ENCODE results near the gene TMEM198.

TMEM198 gene

DNA sequence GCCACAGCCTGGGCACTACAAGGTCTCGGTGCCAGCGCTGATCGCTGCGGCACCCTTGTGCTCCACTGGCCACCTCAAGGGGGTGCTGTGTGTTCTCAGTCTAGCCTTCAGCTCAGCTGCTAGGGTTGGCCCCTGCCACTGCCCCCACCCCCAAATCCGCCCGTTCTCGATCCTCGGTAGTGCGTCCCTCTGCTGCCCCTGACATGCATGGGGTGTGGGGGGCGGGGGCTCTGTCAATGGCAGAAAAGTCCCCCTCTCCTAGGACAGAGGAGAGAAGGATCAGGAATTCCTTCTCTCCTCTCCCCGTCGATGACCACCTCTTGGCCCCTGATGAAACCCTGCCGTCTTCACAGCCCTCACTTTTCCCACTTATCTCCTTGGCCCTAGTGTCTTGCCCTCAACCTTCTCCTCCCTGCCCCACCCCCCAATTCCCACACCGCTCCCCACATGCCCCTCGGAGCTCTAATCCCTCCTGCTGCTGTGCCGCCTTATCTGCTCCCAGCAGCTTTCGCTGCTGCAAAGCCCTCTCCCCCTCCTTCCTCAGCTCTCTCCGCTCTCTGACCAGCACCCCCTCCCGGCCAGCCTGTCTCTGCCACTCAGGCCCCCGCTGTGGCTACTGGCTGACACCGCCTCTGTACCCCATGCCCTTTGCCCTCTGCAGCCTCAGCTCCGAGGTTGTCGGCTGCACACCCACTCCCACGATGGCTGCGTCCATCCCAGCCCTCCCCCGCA is 33.9 kb upstream of the TMEM198 start:
- no peak for DNase-seq (ENCODE audit: low read depth)

DNA sequence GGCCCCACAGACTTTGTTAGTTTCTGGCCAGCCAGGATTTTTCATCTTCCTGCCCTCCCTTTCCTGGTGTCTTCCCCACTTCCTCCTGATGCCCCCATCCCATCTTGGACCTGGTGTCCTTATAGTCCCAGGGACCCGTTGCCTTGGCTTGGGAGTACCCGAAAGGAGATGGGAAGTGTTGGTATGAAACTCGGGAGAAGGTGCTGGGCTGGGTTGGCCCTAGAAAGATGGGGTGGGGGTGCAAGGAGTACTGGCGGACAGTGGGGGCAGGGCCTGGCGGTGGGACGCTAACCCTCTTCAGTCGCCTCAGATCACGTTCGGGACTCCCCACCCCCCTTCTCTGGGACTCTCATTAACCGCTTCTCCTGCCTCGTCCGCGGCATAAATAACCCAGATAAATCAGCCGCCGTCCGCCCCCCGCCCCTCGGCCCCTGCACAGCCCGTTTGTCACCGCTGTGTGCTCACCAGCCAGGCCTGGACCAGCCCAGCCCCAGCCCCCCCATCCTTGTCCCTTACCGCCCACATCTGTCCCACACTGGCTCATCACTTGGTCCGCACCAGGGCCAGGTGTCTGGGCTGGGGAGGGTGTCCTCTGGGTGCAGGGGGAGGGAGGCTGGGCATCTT is 33.2 kb upstream of the TMEM198 start:
- DNase-seq (ENCODE audit: low read depth) = no peak

DNA sequence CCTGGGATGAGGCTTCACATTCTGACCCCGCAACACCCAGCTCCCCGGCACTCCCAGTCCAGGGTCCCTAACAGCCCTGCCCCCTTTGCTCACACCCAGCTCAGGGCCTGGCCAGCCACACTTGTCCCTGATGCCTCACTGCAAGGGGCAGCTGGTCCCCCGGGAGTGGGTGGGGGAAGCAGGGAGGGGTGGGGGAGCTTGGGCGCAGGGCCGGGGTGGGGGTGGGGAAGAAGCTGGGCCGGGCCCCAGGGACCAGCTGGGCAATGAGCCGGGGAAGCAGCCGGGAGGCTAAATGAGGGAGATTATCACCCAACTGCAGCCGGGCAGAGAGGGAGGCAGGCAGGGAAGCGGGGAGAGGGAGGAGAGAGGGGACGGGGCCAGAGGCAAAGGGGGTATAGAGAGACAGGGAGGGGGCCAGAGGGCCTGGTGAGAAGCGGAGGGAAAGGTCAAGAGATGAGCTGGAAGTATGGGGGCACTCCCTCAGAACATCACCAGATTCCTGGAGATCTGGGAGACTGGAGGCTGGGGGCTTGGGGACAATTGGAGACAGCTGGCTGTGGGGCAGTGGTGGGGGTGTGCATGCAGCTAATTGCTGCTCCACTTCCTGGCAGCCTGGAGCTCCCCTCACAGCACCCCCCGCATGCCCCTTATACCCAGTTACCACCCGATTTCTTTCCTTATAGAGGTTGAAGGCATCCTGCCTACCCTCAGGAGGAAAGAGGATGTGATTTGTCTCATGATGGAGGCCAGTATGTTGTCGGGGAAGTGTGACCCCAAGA is 32.1 kb upstream of the TMEM198 start:
- no peak for DNase-seq (ENCODE audit: low read depth)

DNA sequence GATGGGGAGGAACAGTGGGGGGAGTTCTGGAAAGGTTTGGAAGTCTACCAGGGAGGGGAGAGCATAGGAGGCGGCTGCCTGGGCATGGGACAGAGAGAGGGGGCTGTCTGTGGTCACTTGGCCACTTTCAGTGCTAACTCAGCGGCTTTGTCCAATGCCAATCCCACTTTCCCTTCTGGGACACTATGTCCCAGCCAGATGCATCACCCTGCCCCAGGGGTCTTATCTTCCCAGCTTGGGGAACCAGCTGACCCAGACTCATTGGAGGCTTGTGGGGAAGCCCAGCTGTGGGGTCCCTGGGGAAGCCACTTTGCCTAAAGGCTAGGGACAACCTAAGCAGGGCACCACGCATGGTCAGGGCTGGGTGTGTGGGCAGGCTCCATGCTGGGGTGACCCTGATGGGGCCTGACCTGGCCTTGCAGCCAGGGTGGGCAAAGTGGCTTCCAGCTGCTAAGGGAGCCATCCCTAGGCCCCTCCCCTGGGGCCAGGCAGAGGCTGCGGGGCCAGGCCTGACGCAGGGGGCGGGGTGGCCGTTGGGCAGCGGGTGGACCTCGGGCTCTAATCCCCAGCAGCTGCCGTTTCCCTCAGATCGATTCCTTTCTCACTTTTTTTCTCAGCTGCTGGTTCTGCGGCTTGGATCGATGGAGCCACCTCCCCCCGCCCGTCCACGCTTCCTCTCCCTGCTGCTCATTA is 31.2 kb upstream of the TMEM198 start:
- DNase-seq (ENCODE audit: low read depth) = no peak

DNA sequence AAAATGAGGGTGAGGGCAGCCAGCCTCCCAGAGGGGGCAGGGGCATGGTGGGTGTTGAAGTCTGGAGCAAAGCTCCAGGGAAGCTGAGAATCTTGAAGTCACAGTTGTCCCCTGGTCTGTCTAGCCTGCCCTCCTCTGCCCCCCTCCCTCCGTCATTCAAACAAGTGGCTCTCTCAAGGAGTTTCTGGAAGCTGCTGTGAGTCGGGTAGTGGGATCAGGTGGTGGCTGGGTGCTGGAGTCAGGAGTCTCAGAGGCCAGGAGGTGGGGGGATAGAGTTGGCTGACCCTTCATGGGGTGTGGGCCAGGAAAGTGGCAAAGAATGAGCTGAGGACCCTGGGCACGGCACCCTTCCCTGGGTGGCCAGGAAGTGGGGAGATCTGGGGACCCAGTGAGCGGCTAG is 30.0 kb upstream of the TMEM198 start:
- DNase-seq (ENCODE audit: low read depth) = no peak

DNA sequence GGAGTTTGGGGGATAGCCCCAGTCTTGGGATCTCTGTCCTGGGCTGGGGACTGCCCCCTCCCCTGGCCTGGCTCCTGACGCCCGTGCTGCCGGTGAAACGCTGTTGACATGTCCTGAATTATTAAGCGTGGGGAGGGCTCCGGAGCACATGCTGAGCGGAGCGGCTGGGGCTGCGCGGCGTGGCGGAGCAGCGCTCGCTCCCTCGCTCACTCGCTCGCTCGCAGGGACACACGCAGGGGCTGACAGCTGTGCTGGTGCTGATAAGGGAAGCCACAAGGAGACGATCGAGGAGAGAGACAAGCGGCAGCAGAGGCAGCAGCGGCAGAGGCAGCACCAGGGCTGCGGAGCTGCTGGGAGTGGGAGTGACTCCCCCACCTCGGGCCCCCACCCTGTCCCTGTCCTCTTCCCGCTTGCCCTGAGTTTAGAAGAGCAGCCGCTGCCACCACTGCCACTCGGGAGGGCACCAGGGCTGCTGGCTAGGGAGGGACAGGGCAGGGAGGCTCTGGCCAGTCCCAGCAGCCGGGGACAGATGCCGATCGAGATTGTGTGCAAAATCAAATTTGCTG is 29.5 kb upstream of the TMEM198 start, which contains the start of gene ASIC4:
Gene ASIC4, plus strand, starts transcription at position 287 of the 566 bp plus-strand sequence. Its CDS starts 243 bp downstream, at position 530.
- no peak for DNase-seq (ENCODE audit: low read depth)

DNA sequence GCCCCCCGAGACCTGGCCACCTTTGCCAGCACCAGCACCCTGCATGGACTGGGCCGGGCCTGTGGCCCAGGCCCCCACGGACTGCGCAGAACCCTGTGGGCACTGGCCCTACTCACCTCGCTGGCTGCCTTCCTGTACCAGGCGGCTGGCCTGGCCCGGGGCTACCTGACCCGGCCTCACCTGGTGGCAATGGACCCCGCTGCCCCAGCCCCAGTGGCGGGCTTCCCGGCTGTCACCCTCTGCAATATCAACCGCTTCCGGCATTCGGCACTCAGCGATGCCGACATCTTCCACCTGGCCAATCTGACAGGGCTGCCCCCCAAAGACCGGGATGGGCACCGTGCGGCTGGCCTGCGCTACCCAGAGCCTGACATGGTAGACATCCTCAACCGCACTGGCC is 29.0 kb upstream of the TMEM198 start:
- DNase-seq (ENCODE audit: low read depth) = no peak

DNA sequence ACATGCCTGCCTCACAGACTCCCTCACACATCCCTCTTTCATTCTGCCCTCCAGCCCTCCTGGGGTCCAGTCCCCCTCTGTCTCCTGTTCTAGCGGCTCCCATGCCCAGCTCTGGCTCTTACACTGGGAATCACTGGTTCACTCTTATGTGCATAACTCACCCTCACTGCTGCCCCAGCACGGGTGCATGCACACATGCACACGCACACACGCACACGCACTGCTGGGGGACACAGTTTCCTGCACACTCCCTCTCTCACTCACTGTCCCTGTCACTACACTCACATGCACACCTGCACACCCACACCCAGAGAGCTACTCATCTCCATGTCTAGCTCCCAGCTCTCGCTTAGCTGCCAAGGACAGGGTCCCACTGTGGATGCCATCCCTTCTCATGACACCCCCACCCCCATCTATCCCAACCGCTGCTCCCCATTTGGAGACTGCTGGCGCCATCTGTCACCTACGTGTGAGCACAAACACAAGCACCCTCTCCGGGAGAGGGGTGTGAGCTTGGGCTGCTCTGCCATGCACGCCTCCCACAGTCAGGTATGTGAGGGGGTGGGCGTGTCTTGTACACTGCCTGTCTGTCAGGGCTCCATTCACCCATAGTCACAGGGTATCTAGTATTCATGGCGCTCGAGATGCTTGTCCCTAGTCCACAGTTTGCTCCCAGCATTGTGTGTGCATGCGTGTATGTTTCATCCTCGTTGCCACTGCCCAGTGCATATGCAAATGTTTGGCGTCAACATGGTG is 27.8 kb upstream of the TMEM198 start:
- no peak for DNase-seq (ENCODE audit: low read depth)

DNA sequence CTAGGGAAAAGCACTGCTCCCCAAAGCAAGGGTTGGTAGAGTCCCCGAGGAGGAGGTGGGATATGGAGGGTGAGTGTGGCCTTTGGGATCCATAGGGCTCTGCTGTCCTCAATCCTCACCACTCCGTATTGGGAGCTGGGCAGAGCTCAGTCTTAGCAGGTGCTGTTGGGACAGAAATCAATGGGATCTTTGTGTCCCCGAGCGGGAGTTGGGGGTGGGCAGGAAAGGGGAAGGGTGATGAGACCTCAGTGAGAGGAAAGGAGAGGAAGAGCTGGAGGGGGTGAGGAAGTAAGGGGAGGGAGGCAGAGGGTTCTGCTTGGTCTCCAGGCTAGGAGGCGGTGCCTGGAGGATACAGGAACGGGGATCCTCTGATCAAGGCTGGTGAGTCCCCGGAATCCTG is 26.9 kb upstream of the TMEM198 start:
- no peak for DNase-seq (ENCODE audit: low read depth)

DNA sequence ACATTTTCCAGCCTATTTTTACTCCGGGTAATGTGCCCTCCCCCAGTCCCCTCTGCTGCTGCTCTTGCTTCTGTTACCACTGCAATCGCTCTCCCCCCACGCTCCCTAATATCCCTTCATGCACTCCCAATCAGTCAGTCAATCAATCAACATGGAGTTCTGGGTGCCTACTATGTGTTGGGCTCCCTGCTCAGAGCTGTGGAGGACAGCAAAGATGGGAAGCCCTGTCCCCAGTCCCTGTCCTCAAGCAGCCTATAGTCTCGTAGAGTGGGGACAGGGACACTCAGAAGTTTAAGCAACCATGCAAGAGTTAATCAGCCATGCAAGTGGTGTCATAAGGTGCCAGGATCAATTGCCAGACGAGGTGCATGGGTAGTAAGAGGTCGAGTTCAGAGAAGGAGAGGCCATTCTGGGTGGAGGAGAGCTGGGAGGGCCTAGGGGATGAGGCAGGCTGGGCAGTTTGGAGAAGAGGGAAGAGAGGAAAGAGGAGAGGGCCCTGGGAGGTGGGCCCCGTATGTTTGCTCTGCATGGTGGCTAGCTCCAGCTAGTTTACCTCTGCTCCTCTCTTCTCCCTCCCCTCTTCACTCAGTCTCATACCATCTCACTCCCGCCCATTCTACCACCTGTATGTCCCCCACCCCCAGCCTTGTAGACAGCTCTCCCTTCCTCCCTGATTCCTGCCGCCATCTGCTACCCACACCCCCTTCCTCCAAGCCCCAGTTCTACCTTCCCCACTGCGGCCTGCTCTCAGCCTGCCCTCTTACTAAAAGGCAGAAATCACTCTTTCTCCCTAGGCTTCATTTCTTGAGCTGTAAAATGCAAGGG is 25.7 kb upstream of the TMEM198 start:
- no peak for DNase-seq (ENCODE audit: low read depth)

DNA sequence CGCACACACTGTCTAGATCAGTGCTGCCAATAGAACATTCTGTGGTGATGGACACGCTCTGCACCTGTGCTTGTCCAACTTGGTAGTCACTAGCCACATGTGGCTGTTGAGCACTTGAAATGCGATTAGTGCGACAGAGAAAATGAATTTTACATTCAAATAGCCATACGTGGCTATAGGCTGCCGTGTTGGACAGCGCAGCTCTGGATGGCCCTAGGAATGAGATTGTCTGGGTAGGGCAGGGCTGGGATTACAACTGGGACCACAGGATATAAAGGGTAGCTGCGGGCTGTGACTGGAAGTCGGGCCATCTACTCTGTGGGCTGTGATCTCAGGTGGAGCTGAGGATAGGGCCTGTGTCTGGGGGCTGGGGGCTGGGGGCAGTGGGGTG is 24.3 kb upstream of the TMEM198 start:
- DNase-seq (ENCODE audit: low read depth) = no peak

DNA sequence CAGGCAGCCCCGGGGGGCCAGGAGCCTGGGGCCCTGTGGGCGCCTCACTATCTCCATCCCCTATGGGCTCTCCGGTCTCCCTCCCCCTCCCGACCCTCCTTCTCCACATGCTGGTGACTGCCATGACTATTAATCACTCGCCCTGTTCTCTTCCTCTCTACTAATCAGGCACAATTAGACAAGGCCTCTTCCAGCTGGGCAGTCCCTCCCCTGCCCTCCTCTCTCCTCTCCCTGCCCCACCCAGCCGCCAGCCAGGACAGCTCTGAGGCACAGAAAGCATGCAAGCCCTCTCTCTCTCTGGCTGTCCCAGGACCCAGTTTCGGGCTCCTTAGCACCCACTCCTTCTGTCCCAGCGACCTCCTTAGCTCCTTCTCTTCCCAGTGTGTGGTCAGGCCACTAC is 23.7 kb upstream of the TMEM198 start:
- no peak for DNase-seq (ENCODE audit: low read depth)

DNA sequence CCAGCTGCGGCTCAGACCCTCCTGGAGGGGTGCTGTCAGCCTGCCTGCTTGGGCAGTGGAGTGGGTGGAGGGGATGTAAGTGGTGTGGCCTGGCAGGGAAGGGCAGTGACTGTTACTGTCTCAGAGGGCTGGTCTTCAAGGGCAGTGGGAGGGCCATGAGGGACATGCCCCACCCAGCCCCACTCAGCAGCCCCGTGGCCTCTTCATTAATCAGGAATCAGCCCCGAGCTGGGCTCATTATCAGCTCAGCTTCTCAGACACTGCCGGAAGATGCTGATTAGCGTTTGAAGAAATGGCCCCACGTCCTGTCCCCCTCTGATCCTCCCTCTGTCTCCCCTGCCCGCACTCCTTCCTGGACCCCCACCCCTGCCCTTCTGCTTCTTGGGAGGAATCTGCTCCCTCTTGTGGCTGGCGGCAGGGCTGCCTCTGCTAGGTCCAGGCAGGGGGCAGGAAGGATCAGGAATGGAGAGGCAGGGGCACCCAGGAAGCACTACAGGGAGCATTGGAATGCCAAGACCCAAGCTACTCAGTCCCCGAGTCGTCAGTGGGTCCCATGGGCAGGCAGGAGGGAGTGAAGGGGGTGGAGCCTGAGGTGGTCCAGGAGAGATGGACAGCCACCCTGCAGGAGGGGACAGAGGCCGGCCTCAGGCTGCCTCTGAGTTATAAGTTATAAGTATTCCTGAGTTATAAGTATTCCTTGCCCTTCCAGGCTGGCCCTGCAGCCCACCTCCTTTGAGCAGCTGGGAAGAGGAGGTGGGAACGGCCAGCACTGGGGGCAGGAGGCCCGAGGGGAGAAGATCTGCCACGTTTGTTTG is 22.6 kb upstream of the TMEM198 start:
- no peak for DNase-seq (ENCODE audit: low read depth)

DNA sequence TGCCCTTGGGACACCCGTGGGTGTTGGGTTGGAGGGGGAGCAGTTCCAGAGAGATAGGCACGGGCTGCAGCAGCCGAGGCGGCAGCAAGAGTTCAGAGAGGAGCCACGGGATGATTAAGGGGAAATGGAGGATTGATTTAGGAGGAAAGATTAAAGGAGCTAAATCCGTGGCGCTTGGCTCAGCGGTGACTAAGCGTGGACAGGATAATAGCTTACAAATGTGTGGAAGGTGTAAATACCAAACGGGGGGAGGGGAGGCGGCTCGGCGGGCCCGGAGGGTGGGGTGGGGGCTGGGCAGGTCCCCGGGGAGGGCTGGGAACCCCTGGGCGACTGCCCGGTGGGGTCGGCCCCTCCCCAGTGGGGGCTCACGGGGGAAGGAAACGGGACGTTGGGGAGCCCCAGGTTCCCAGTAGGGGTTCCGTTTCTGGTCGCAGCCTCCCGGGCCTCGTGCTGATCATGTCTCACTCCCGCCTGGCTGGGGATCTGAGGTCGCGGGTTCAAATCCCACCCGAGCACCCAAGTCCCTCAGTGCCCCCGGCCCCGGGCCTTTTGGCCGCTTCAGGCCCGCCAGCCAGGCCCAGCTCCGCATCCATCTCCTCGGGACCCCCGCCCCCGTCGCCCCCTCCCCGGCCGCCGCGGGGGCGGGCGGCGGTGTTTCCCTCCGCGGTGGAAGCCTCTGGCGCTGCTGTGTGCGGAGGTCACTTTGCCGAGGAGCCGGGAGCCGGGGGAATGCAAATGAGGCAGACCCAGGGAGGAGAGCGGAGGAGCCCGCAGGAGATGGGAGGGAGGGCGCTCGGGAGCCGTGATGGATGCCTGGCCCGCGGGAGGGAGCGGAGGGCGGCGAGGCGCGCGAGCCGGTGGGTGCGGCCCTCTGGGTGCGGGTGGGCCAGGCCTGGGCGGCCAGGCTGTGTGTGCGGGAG is 21.5 kb upstream of the TMEM198 start:
- DNase-seq (ENCODE audit: low read depth) = no peak

DNA sequence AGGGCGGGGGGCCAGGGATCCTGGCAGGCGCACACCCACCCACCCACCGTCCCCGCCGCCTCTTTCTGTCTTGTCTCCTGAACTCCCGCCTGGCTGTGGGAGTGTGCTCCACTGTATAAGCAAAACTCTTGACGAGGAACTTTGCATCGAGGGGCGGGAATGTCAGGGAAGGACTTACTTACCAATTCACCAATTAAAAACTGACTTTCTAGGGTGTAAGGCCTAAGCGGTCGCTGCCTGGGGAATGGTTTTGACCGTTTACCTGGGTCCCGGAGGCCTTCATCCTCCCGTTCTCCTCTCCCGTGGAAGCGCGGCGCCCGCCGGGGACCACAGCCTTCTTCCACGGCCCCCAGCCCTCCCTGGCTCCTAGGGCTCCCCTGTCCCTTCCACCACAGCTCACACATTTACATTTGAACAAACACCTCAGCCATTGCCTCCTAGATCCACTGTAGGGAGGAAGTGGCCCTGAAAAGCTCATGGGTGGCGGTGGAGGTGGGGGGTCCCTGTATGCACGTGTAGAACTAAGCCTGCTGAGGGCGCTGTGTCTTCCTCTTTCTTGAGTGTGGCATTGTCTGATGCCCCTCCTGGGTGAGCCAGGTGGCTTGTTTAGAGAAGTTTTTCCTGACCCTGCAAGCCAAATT is 20.7 kb upstream of the TMEM198 start:
- DNase-seq (ENCODE audit: low read depth) = no peak

DNA sequence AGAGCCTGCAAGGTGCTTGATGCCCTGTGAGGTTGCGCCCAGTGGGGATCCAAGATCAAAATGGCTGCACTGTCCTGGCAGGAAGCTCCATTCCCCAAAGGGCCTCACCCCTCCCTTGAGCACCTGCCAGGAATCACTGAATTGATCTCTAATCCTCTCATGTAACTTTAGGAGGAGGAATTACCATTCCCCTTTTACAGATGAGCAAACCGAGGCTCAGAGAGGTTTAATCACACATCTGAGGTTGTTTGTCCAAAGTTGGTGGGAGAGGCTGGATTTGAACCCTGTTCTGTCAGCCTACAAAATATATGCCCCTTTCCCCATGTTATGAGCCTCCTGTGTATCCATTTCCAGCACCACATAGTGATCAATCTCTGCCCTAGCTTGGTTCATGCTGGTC is 19.0 kb upstream of the TMEM198 start:
- DNase-seq (ENCODE audit: low read depth) = no peak

DNA sequence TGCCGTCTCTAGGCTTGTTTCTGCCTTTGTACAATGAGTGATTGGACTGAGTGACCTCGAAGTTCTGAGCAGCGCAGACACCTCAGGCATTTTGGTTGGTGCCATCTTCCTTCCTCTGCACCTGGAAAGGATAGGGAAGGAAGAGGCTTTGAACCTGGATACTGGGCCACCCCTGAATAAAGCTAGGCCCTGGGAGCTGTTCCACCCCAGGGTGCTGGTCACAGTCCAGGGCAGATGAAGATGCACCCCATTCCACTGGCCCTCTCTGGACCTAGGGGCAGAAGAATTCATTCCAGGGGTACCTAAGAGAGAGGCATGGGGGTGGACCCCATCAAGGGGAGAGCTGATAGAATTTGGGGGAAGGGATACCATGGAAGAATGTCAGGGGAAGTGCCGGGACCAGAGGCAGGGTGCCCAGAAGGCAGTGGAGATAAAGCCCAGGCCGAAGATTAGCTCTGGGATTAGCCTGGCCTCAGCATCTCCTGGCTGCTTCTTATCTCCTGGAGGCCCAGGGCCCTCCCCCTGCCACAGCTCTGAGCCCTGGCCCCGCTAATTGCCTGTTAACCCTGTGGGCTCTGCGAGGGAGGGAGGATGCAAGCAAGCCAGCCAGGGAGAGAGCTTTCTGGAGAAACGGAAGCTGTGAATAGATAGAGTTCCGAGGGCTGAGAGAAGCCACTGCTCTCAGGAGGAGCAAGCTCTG is 18.1 kb upstream of the TMEM198 start:
- DNase-seq (ENCODE audit: low read depth) = no peak
